HG02642 (cell line): ENCODE measurements around the gene ANKRD27.
"Not testable (repeated sequence)": the region's sequence is repeated elsewhere in the genome, so short reads cannot be mapped to it uniquely, and the experiment has no call there.

ENCODE experiments used
- ATAC-seq: cut with Tn5 transposase; IDR thresholded peaks from one replicate; pipeline ENCODE4 v1.9.1; 2021; ENCODE audit warnings: mild to moderate bottlenecking; ENCODE audit not compliant: unreplicated experiment, poor library complexity

The ANKRD27 gene

GRCh38 chr19:32656379-32656778 is 18.6 kb downstream of the ANKRD27 start:
- ATAC-seq, result not testable (repeated sequence)

DNA sequence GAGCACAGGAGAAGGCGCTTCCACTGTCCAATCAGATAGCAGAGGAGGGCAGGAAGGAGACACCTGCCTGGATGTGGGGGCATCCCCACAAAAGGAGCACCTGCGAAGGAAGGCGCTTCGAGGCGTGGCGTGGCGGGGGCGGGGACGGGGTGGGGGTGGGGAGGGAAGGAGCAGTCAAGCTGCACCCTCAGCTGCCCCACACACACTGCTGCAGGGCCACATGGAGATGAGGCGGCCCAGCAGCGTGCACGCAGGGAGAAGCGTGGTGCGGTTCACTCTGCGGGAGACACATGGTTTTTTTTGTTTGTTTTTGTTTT is 21.4 kb downstream of the ANKRD27 start:
- no peak for ATAC-seq

- no peak for ATAC-seq
Observed at GRCh38 chr19:32652894-32653598, 21.9 kb downstream of the ANKRD27 start.

DNA sequence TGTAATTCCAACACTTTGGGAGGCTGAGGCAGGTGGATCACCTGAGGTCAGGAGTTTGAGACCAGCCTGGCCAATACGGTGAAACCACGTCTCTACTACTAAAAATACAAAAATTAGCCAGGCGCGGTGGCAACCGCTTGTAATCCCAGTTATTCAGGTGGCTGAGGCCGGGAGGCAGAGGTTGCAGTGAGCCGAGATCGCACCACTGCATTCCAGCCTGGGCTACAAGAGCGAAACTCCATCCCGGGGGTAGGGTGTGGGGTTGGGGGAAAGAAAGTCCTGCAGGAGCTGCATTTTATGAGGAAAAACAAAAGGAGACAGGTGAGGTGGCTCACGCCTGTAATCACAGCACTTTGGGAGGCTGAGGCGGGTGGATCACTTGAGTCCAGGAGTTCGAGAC is 22.6 kb downstream of the ANKRD27 start:
- ATAC-seq, result not testable (repeated sequence)

GRCh38 chr19:32651729-32652140 is 23.2 kb downstream of the ANKRD27 start:
- no peak for ATAC-seq

DNA sequence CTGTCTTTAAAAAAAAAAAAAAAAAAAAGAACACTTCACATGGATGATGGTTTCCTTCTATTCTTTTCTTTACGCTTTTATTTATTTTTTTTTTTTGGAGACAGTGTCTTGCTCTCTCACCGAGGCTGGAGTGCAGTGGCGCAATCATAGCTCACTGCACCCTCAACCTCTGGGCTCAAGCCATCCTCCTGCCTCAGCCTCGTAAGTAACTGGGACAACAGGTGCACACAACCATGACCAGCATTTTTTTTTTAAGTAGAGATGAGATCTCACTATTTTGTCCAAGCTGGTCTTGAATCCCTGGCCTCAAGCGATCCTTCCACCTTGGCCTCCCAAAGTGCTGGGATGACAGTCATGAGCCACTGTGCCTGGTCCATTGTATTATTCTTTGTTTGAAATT is 24.3 kb downstream of the ANKRD27 start:
- ATAC-seq, result no peak

DNA sequence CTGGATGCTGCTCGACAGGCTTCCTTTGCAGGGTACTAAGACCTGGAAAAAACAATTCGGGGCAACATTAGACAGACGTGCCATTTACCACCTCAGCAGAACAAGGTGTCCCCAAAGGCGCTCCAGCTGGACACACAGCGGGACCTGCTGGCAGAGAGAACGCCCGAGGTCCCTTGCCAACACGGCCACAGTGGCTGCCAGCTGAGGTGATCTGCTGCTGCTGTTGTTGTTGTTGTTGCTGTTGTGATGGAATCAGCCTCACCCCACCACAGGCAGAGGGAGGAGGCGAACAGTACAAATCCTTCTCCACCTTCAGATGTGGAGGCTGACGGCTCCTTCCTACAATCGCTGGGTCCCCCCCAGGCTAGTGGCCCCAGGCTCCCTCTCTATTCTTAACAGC is 25.2 kb downstream of the ANKRD27 start:
- no peak for ATAC-seq

DNA sequence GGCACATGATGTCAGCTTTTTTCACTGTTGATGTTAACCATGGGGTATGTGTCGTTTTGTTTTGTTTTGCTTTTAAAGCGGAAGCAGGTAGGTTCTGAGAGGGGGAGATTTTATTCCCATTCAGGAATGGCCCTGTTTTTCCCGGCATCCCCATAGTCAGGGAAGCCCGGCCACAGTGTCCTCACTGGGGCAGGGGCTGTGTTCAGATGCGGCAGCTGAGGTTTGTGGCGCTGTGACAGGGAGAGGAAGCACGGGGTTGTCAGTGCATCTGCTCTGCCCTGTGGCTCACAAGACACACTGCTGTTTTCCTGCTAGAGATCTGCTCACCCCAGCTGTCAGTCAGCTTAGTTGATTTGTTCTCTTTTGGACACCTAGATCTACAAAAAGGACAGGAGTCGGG is 27.6 kb downstream of the ANKRD27 start:
- no peak for ATAC-seq

- ATAC-seq, result no peak
Observed at GRCh38 chr19:32646556-32646955, 28.4 kb downstream of the ANKRD27 start.

GRCh38 chr19:32642771-32643170 is 32.2 kb downstream of the ANKRD27 start:
- no peak for ATAC-seq

DNA sequence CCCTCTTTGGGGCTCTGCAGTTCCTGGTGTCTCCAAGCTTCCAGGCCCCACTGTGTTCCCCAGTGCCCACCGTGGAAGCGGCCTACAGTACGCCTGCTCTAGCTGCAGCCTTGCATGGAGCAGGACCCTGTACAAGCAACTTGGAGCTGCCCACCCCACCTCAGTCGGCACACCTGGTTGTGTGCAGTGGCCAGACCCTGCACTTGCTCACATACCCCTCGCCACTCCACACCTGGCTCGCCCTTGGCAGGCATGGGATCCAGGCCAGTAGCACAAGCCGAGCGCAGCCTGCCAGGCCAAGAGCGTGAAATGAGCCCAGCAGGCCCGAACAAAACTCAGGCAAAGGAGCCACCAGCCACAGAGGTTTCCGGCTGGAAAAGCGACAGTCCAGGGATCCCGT is 36.4 kb downstream of the ANKRD27 start:
- ATAC-seq, result no peak

DNA sequence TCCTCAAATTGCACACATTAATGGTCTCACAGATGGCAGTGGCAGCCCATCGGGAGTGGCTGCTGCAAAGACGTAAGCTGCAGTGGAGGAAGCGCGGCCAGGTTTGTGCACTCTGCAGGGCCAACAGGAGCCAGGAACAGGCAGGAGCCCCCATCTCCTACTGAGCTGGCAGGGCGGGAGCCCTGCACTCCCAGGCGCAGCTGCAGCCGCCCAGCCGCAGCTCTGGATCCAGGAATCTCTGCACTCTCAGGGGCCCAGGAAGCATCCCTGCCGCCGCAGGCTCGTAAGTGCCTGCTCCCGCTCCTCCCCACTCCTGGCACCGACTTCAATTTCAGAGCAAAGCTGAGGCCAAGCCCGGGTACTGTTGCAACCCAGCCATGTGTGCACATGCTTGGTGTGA is 37.5 kb downstream of the ANKRD27 start:
- ATAC-seq, result no peak

- no peak for ATAC-seq
Observed at GRCh38 chr19:32631381-32631780, 43.6 kb downstream of the ANKRD27 start.

DNA sequence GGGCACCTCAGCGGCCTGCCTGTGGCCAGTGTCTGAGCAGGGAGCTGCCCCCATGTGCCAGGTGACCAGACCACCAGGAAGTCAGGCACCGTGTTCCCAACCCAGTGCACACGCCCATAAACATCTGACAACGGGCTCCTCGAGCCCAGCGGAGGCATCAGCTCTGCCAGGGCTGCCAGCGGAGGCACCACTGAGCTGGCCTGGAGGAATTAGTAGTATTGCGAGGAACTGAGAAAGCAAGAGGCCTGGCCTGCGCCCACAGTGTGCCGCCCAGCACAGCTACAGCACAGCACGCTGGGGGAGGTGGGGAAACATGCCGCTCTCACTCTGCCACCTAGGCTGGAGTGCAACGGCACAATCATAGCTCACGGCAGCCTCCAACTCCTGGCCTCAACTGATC is 44.6 kb downstream of the ANKRD27 start:
- no peak for ATAC-seq

- no peak for ATAC-seq
Observed at GRCh38 chr19:32627714-32628270, 47.2 kb downstream of the ANKRD27 start.

GRCh38 chr19:32626969-32627368 is 48.0 kb downstream of the ANKRD27 start:
- no peak for ATAC-seq

DNA sequence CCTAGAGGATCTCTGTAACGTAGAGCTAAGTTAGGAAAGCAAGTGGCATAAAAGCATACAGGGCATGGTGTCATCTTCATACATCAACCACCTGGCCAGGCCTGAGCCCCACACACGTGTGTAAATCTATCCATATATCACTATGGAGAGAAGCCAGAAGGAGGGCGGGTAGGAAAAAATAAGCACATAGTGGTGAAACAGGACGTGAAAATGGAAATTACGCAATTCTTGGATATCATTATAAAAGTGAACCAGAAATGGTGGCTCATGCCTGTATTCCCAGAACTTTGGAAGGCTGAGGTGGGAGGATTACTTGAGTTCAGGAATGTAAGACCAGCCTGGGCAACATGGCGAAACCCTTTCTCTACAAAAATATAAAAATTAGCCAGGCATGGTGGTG is 50.6 kb downstream of the ANKRD27 start:
- no peak for ATAC-seq

GRCh38 chr19:32622002-32622401 is 53.0 kb downstream of the ANKRD27 start:
- ATAC-seq, result no peak

DNA sequence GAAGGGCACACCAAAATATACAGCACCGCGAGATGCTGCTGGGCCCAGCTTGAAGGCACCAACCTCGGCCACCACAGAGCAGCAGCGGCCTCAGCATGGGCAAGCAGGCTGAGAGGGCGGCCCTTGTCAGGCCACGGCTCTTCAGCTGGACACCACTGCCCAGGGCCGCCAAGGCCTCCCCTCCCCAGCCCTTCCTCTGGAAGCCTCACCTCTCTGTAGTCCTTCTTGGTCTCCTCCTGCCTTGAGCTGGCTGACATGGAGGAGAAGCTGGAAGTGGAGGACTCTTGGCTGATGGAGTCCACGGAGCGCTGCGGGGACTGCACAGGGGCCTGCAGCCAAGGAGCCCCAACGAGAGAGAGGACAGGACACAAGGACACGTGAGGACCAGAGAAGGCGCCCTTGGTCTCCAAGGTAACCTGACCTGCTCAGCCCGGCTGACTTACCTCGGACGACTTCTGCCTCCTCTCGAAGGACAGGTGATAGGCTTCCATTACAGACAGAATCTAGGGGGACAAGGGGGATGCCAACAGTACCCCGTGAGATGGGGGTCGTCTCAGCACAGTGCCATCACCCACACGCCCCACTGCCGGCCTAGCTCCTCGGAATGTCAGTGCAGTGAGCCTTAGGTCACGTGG is 55.8 kb downstream of the ANKRD27 start:
- ATAC-seq, result no peak

GRCh38 chr19:32615569-32615968 is 59.4 kb downstream of the ANKRD27 start:
- ATAC-seq, result no peak

GRCh38 chr19:32614916-32615315 is 60.1 kb downstream of the ANKRD27 start:
- no peak for ATAC-seq

DNA sequence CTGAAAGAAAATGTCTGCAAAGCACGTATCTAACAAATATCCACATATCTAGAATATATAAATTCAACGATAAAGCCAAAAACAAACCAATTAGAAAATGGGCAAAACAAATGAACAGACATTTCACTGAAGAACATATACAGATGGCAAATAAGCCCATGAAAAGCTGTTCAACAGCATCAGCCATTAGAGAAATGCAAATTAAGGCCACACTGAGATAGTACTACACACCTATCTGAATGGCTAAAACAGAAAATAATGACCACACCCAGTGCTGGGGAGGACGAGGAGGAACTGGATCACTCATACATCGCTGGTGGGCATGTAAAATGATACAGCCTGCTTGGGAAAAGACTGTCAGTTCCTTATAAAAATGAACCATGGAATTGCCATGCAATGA is 62.0 kb downstream of the ANKRD27 start:
- no peak for ATAC-seq
